Suprapubic skin (tissue), 4 donors: ENCODE data around the gene RASGEF1B. TPM values are rescaled to one million over a fixed set of nuclear protein-coding genes. Genes with fewer than 3 reads are reported as not detected.

ENCODE experiments used
- DNase-seq, 2 donors: peaks; one replicate each; pipeline ENCODE4 v3.0.0-alpha.2; 2019; ENCODE audit warnings: low spot score in 2 of 2
- H3K27ac ChIP-seq: fragments of 200-600 bp; sonication (generic); one replicate; pipeline ENCODE4 v1.5.1; 2019
- H3K27me3 ChIP-seq: fragments of 200-600 bp; sonication (generic); one replicate; pipeline ENCODE4 v1.5.1; 2019
- H3K36me3 ChIP-seq: fragments of 200-600 bp; sonication (generic); one replicate; pipeline ENCODE4 v1.5.1; 2019
- H3K4me1 ChIP-seq: fragments of 200-600 bp; sonication (generic); one replicate; pipeline ENCODE4 v1.5.1; 2019
- H3K4me3 ChIP-seq: fragments of 200-600 bp; sonication (generic); one replicate; pipeline ENCODE4 v1.5.1; 2019; ENCODE audit warnings: mild to moderate bottlenecking
- H3K9me3 ChIP-seq: fragments of 200-600 bp; sonication (generic); one replicate; pipeline ENCODE4 v1.5.1; 2019
- CTCF ChIP-seq, 2 donors: fragments of 200-600 bp in 1 of 2; fragments of 450-650 bp in 1 of 2; sonication (generic) in 1 of 2; IDR thresholded peaks; one replicate each; pipeline ENCODE4 v1.5.1; 2016 to 2019; ENCODE audit warnings: antibody characterized with exemption in 2 of 2, mild to moderate bottlenecking in 1 of 2, moderate library complexity in 1 of 2
- EP300 ChIP-seq: sonication (generic); formaldehyde crosslinking; IDR thresholded peaks from one replicate; pipeline ENCODE4 v1.6.1; 2017; ENCODE audit warnings: antibody characterized with exemption
- POLR2A ChIP-seq, 2 donors: fragments of 450-650 bp; IDR thresholded peaks; one replicate each; pipeline ENCODE4 v1.6.1; 2017; ENCODE audit warnings: antibody characterized with exemption in 2 of 2, mild to moderate bottlenecking in 2 of 2, moderate library complexity in 2 of 2
- POLR2AphosphoS5 ChIP-seq, 3 donors: sonication (generic); formaldehyde crosslinking; IDR thresholded peaks; one replicate each; pipeline ENCODE4 v1.6.1; 2017; ENCODE audit warnings: antibody characterized with exemption in 3 of 3
- WGBS: methylation state at CpG from one replicate; pipeline ENCODE4 v1.1.5; 2018; 5-methylcytosine and 5-hydroxymethylcytosine counted together
- total RNA-seq, 4 donors: library from RNA; depleted of rRNA; stranded (reverse); fragments of >200 nt; gene quantifications; one replicate each; pipeline ENCODE4 v1.1.0, GENCODE V29; 2016

The RASGEF1B gene
- total RNA-seq, 4 donors from 2014 or later = 32.4 to 106 (median 63.0) TPM

DNA sequence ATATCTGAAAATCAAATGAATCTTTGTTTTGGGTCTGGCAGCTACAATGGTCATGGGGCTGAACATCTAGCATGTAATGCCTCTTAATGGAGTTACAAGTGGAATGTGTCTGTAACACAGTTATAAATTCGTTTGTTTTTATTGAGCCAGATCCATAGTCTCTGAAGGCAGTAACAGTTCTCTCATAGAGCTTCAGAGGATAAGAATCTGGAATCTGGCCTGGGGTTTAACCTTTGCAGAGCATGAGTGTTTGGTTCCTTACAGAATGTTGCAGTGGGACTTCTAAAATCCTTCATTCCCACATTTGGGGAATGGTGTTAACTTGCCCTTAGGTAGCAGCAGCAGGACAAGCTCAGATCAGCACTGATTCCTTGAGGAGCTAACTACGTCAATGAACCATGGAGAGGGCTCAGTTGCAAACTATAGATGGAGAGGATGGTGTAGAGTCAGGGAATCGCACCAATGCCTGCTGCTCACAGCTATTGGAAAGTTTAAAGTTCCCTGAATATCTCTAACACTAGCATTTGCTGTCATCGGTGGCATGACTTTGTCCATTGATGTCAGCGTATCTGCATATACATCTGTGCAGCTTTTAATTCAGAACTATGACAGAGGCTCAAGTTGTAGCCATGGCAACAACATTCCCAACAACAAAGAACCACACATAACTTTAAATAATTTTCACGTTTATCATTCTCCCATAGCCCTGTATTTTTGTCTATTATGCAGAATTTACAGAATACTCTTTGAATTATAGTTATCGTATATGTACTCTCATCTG is 72.2 kb downstream of the RASGEF1B start:
- no peak for DNase-seq
- WGBS = 74% methylated on average over 7 of the region's 7 CpGs
- no peaks in the 10 kb centered on the region for H3K4me1 ChIP-seq
- no peak overlapping the region for H3K4me3 ChIP-seq
- no peaks in the 10 kb centered on the region for H3K36me3 ChIP-seq
- H3K27ac ChIP-seq = no peak overlapping the region
- H3K9me3 ChIP-seq = no peaks in the 10 kb centered on the region
- no peak for TF ChIP-seq POLR2A (IDR thresholded peaks at IDR 0.05)
- no peak for TF ChIP-seq EP300
- TF ChIP-seq CTCF (IDR thresholded peaks at IDR 0.05) = no peak
- TF ChIP-seq POLR2AphosphoS5 (IDR thresholded peaks at IDR 0.05) = no peak
- H3K27me3 ChIP-seq = no peaks in the 10 kb centered on the region

- Histone ChIP-seq H3K27me3 (no peaks in the 10 kb centered on the region), H3K4me1 (no peaks in the 10 kb centered on the region), H3K9me3 (no peaks in the 10 kb centered on the region), H3K4me3 (no peak overlapping the region), H3K36me3 (no peaks in the 10 kb centered on the region), H3K27ac (no peak overlapping the region)
- TF ChIP-seq EP300 = no peak
- TF ChIP-seq CTCF (IDR thresholded peaks at IDR 0.05) = no peak
- TF ChIP-seq POLR2AphosphoS5 (IDR thresholded peaks at IDR 0.05) = no peak
- no peak for TF ChIP-seq POLR2A (IDR thresholded peaks at IDR 0.05)
- 86% methylated on average over 4 of the region's 4 CpGs for WGBS
- DNase-seq = no peak
These were observed 73.3 kb downstream of the RASGEF1B start for GRCh38 chr4:81398379-81398778.

DNA sequence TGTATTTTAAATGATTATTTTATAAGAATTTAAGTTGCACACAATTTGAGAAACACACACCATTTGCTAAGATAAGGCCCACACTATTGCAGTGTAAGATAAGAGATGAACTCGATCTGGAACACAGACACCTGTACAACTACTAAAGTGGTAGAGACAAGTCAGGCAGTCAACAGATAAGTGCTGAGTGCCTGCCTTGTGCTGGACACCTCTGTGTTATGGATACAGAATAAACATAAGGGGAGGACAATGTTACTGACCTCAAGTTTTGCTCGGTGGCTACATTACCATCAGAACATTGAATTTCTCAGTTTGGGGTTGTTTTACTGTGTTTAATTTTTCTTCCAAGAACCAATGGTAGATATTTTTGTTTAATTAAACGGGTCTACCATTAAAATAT is 74.1 kb downstream of the RASGEF1B start:
- WGBS = 88% methylated on average over 3 of the region's 3 CpGs
- TF ChIP-seq POLR2A (IDR thresholded peaks at IDR 0.05) (no peak), POLR2AphosphoS5 (IDR thresholded peaks at IDR 0.05) (no peak), EP300 (no peak), CTCF (IDR thresholded peaks at IDR 0.05) (no peak)
- Histone ChIP-seq H3K27me3 (no peaks in the 10 kb centered on the region), H3K4me1 (no peaks in the 10 kb centered on the region), H3K36me3 (no peaks in the 10 kb centered on the region), H3K4me3 (no peak overlapping the region), H3K27ac (no peak overlapping the region), H3K9me3 (no peaks in the 10 kb centered on the region)
- DNase-seq = no peak

- H3K27me3 ChIP-seq = no peaks in the 10 kb centered on the region
- H3K4me3 ChIP-seq = no peak overlapping the region
- no peaks in the 10 kb centered on the region for H3K9me3 ChIP-seq
- H3K4me1 ChIP-seq = no peaks in the 10 kb centered on the region
- 59% methylated on average over 3 of the region's 3 CpGs for WGBS
- no peaks in the 10 kb centered on the region for H3K36me3 ChIP-seq
- H3K27ac ChIP-seq = no peak overlapping the region
- no peak for TF ChIP-seq CTCF (IDR thresholded peaks at IDR 0.05)
- no peak for TF ChIP-seq POLR2AphosphoS5 (IDR thresholded peaks at IDR 0.05)
- no peak for TF ChIP-seq EP300
- no peak for TF ChIP-seq POLR2A (IDR thresholded peaks at IDR 0.05)
- DNase-seq = no peak
These were observed 76.5 kb downstream of the RASGEF1B start for GRCh38 chr4:81395239-81395638.

DNA sequence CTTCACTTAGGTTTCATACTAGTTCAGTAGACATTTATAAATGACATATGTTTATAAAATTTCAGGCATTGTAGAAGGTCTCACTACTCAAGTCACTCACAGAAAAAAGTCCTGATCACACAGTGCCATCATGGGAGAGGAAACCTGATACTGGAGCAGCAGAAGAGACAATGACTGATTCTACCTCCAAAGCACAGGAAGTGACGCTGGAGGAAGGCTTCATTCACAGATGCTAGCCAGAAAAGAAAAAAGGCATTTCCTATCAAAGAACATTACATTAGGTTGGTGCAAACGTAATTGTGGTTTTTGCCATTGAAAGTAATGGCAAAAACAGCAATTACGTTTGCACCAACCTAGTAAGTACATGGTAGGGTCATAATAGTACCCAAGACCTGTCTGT is 79.5 kb downstream of the RASGEF1B start:
- H3K9me3 ChIP-seq = no peaks in the 10 kb centered on the region
- WGBS = 74% methylated on average over 3 of the region's 3 CpGs
- no peaks in the 10 kb centered on the region for H3K36me3 ChIP-seq
- no peak for DNase-seq
- H3K27me3 ChIP-seq = no peaks in the 10 kb centered on the region
- no peaks in the 10 kb centered on the region for H3K4me1 ChIP-seq
- H3K27ac ChIP-seq = no peak overlapping the region
- no peak overlapping the region for H3K4me3 ChIP-seq
- TF ChIP-seq POLR2AphosphoS5 (IDR thresholded peaks at IDR 0.05) (no peak), EP300 (no peak), POLR2A (IDR thresholded peaks at IDR 0.05) (no peak), CTCF (IDR thresholded peaks at IDR 0.05) (no peak)
